SK-N-MC (cell line): Measurements from ENCODE around the gene GGT6.

Source experiments
- DNase-seq: peaks from one replicate; pipeline ENCODE4 v3.0.0-alpha.2; 2011; ENCODE audit warnings: low read depth, low spot score
- H3K27ac ChIP-seq: fragments of 200-600 bp; sonication (generic); 2 replicates; pipeline ENCODE4 v1.5.1; 2016; ENCODE audit warnings: mixed run types
- H3K36me3 ChIP-seq: fragments of 200-600 bp; sonication (generic); 2 replicates; pipeline ENCODE4 v1.6.1; 2017; ENCODE audit warnings: antibody characterized with exemption, low read length, mixed read lengths; ENCODE audit not compliant: insufficient read depth
- H3K4me3 ChIP-seq: fragments of 200-600 bp; sonication (generic); 2 replicates; pipeline ENCODE4 v1.5.1; 2016
- H3K9ac ChIP-seq: fragments of 200-600 bp; sonication (generic); 2 replicates; pipeline ENCODE4 v1.8.0; 2017; ENCODE audit warnings: mixed run types, mixed read lengths; ENCODE audit not compliant: insufficient read length
- H3K9me3 ChIP-seq: fragments of 200-600 bp; sonication (generic); 2 replicates; pipeline ENCODE4 v1.6.1; 2017; ENCODE audit warnings: low read depth, mild to moderate bottlenecking, antibody characterized with exemption, low read length, moderate library complexity, mixed read lengths
- EZH2 ChIP-seq: fragments of 200-600 bp; sonication (generic); IDR thresholded peaks from one replicate; pipeline ENCODE4 v1.6.1; 2017; ENCODE audit warnings: antibody characterized with exemption
- FOXP2 ChIP-seq: optimal IDR thresholded peaks from 2 replicates; pipeline ENCODE3; 2011; ENCODE audit warnings: mild to moderate bottlenecking, moderate library complexity; ENCODE audit not compliant: insufficient read depth; ENCODE audit errors: extremely low read length, control extremely low read depth
- POLR2AphosphoS5 ChIP-seq: IDR thresholded peaks from 2 replicates; pipeline ENCODE4 v1.6.1; 2012; ENCODE audit warnings: mild to moderate bottlenecking, low read depth, low read length, borderline replicate concordance

GGT6 gene

GRCh38 chr17:4540687-4541327 lies 19.6 kb downstream of the GGT6 start:
- DNase-seq = no peak
- Histone ChIP-seq H3K36me3 (peaks cover 59% of the 10 kb centered on the region; the same call in 1 of the 2 replicates), H3K9ac (no peak overlapping the region), H3K9me3 (no peaks in the 10 kb centered on the region), H3K27ac (no peak overlapping the region), H3K4me3 (no peak overlapping the region)
- TF ChIP-seq EZH2 (no peak), FOXP2 (no peak), POLR2AphosphoS5 (no peak)

GRCh38 chr17:4540224-4540651 lies 20.1 kb downstream of the GGT6 start:
- H3K9ac ChIP-seq = no peak overlapping the region
- peaks cover 53% of the 10 kb centered on the region; the same call in 1 of the 2 replicates for H3K36me3 ChIP-seq
- no peak for TF ChIP-seq POLR2AphosphoS5
- TF ChIP-seq FOXP2 = no peak
- no peak for TF ChIP-seq EZH2
- no peak overlapping the region for H3K27ac ChIP-seq
- no peaks in the 10 kb centered on the region for H3K9me3 ChIP-seq
- H3K4me3 ChIP-seq = no peak overlapping the region
- DNase-seq = no peak

GRCh38 chr17:4539576-4540223 lies 20.7 kb downstream of the GGT6 start:
- TF ChIP-seq EZH2 (no peak), POLR2AphosphoS5 (no peak), FOXP2 (no peak)
- H3K27ac ChIP-seq = no peak overlapping the region
- no peaks in the 10 kb centered on the region for H3K9me3 ChIP-seq
- peaks cover 51% of the 10 kb centered on the region; the same call in 1 of the 2 replicates for H3K36me3 ChIP-seq
- no peak for DNase-seq
- H3K4me3 ChIP-seq = no peak overlapping the region
- H3K9ac ChIP-seq = no peak overlapping the region

GRCh38 chr17:4539025-4539424 lies 21.4 kb downstream of the GGT6 start:
- no peak overlapping the region for H3K27ac ChIP-seq
- H3K9me3 ChIP-seq = no peaks in the 10 kb centered on the region
- no peak for DNase-seq
- H3K4me3 ChIP-seq = no peak overlapping the region
- peaks cover 49% of the 10 kb centered on the region; the same call in 1 of the 2 replicates for H3K36me3 ChIP-seq
- TF ChIP-seq FOXP2 (no peak), POLR2AphosphoS5 (no peak), EZH2 (no peak)
- H3K9ac ChIP-seq = no peak overlapping the region

GRCh38 chr17:4538236-4539002 lies 22.0 kb downstream of the GGT6 start:
- no peak overlapping the region for H3K9ac ChIP-seq
- DNase-seq = no peak
- no peak for TF ChIP-seq FOXP2
- TF ChIP-seq EZH2 = no peak
- no peak for TF ChIP-seq POLR2AphosphoS5

GRCh38 chr17:4537451-4538235 lies 22.7 kb downstream of the GGT6 start:
- Histone ChIP-seq H3K9me3 (no peaks in the 10 kb centered on the region), H3K9ac (no peak overlapping the region), H3K27ac (no peak overlapping the region), H3K4me3 (no peak overlapping the region), H3K36me3 (peaks cover 38% of the 10 kb centered on the region; the same call in 1 of the 2 replicates)
- DNase-seq = no peak
- no peak for TF ChIP-seq FOXP2
- no peak for TF ChIP-seq EZH2
- TF ChIP-seq POLR2AphosphoS5 = no peak

More at GRCh38 chr17:4538236-4539002, 22.0 kb downstream of the GGT6 start:
- Histone ChIP-seq H3K9me3 (no peaks in the 10 kb centered on the region), H3K4me3 (no peak overlapping the region), H3K36me3 (peaks cover 43% of the 10 kb centered on the region; the same call in 1 of the 2 replicates), H3K27ac (no peak overlapping the region)

- Histone ChIP-seq H3K9me3 (no peaks in the 10 kb centered on the region), H3K36me3 (peaks cover 31% of the 10 kb centered on the region; the same call in 1 of the 2 replicates), H3K9ac (no peak overlapping the region), H3K27ac (no peak overlapping the region), H3K4me3 (no peak overlapping the region)
- no peak for DNase-seq
- TF ChIP-seq FOXP2 (no peak), POLR2AphosphoS5 (no peak), EZH2 (no peak)
Observed at GRCh38 chr17:4536742-4537411, 23.5 kb downstream of the GGT6 start.
